ENCODE measurements around the gene CNN1. TPM values are rescaled to one million over a fixed set of nuclear protein-coding genes. Genes with fewer than 3 reads are reported as not detected.

CNN1 gene
- total RNA-seq, result 81.7 TPM
- long read RNA-seq, transcript CNN1-201 (7 exons, 1,633 nt), result major isoform, 63 of 139 reads
- long read RNA-seq, partial matches to known transcripts, result 14 of 139 reads
- long read RNA-seq, other reads (novel, unspliced or antisense), result 62 of 139 reads

GRCh38 chr19:11538232-11539036 is at the start of gene CNN1:
Gene CNN1, plus strand, starts transcription at chr19:11538851. Its CDS starts 77 bp downstream, at chr19:11538928.
- intact Hi-C loops (cut with micrococcal nuclease), result no loop called here
- DNase-seq (peak; percentile 72), ATAC-seq (peak; percentile 67)

- ATAC-seq (no peak), DNase-seq (no peak)
- intact Hi-C loops (cut with micrococcal nuclease), result no loop called here
Observed at GRCh38 chr19:11489378-11489777, 49.3 kb upstream of the CNN1 start.

GRCh38 chr19:11494634-11495285 is 43.9 kb upstream of the CNN1 start:
- intact Hi-C loops (cut with micrococcal nuclease), result no loop called here
- DNase-seq (no peak), ATAC-seq (no peak)

- intact Hi-C loops (cut with micrococcal nuclease), result no loop called here
- no peak for DNase-seq
- no peak for ATAC-seq
Observed at GRCh38 chr19:11495481-11495880, 43.2 kb upstream of the CNN1 start.

GRCh38 chr19:11495885-11496284 is 42.8 kb upstream of the CNN1 start:
- intact Hi-C loops (cut with micrococcal nuclease), result no loop called here
- ATAC-seq, result no peak

GRCh38 chr19:11496391-11497163 is 42.1 kb upstream of the CNN1 start:
- intact Hi-C loops (cut with micrococcal nuclease), result no loop called here
- ATAC-seq, result peak; percentile 66
- peak; percentile 76 for DNase-seq

More at GRCh38 chr19:11495885-11496284, 42.8 kb upstream of the CNN1 start:
- no peak for DNase-seq

GRCh38 chr19:11499220-11499726 is 39.4 kb upstream of the CNN1 start:
- DNase-seq, result no peak
- no peak for ATAC-seq
- intact Hi-C loops (cut with micrococcal nuclease), result no loop called here

GRCh38 chr19:11499890-11500420 is 38.7 kb upstream of the CNN1 start:
- ATAC-seq (no peak), DNase-seq (no peak)
- intact Hi-C loops (cut with micrococcal nuclease), result no loop called here

GRCh38 chr19:11504502-11505031 is 34.1 kb upstream of the CNN1 start:
- no peak for DNase-seq
- intact Hi-C loops (cut with micrococcal nuclease), result no loop called here
- no peak for ATAC-seq

GRCh38 chr19:11505032-11505503 is 33.6 kb upstream of the CNN1 start:
- ATAC-seq, result peak; percentile 95
- intact Hi-C loops (cut with micrococcal nuclease), result no loop called here

GRCh38 chr19:11505504-11506100 is 33.0 kb upstream of the CNN1 start, which contains the start of gene ZNF653:
Gene ZNF653, minus strand, starts transcription at chr19:11505839. Its CDS starts 53 bp downstream, at chr19:11505786.
- peak; percentile 85 for ATAC-seq
- intact Hi-C loops (cut with micrococcal nuclease), result no loop called here
- peak; percentile 95 for DNase-seq

More at GRCh38 chr19:11505032-11505503, 33.6 kb upstream of the CNN1 start:
- DNase-seq, result peak; percentile 99

- intact Hi-C loops (cut with micrococcal nuclease), result no loop called here
- ATAC-seq (peak; percentile 19), DNase-seq (no peak)
Observed at GRCh38 chr19:11506101-11506555, 32.5 kb upstream of the CNN1 start.

GRCh38 chr19:11506967-11507366 is 31.7 kb upstream of the CNN1 start:
- DNase-seq (no peak), ATAC-seq (no peak)
- intact Hi-C loops (cut with micrococcal nuclease), result no loop called here

- DNase-seq (no peak), ATAC-seq (no peak)
- intact Hi-C loops (cut with micrococcal nuclease), result no loop called here
Observed at GRCh38 chr19:11507370-11508078, 31.1 kb upstream of the CNN1 start.

GRCh38 chr19:11510444-11510843 is 28.2 kb upstream of the CNN1 start:
- DNase-seq (no peak), ATAC-seq (no peak)
- intact Hi-C loops (cut with micrococcal nuclease), result no loop called here

- intact Hi-C loops (cut with micrococcal nuclease), result no loop called here
- DNase-seq (no peak), ATAC-seq (no peak)
Observed at GRCh38 chr19:11513946-11514345, 24.7 kb upstream of the CNN1 start.

- ATAC-seq (no peak), DNase-seq (no peak)
- intact Hi-C loops (cut with micrococcal nuclease), result no loop called here
Observed at GRCh38 chr19:11519138-11519537, 19.5 kb upstream of the CNN1 start.

Measured in left ventricle myocardium superior (tissue), 1 donor.